Activated CD8-positive, alpha-beta memory T cell treated with anti-CD3 and anti-CD28 coated beads for 36 hours (primary cell): ENCODE data around the gene CDC25A. TPM values are rescaled to one million over a fixed set of nuclear protein-coding genes. Genes with fewer than 3 reads are reported as not detected.

Experiments
- CTCF ChIA-PET: fragments of 350-600 bp; sonication (Branson Sonifier 250); formaldehyde crosslinking; loops from one replicate; lab custom pipeline; 2021; ENCODE audit warnings: antibody characterized with exemption; lab: Charles Lee
- POLR2A ChIA-PET: fragments of 350-600 bp; sonication (Branson Sonifier 250); formaldehyde crosslinking; loops from one replicate; lab custom pipeline; 2021; ENCODE audit warnings: antibody characterized with exemption; lab: Charles Lee
- total RNA-seq, 2 experiments: library from RNA; stranded (reverse); gene quantifications; one replicate each; pipeline ENCODE4 v1.2.3, GENCODE V29; 2021

CDC25A gene
- total RNA-seq, 2 experiments from 2014 or later, result 58.2 to 61.0 TPM

- CTCF ChIA-PET, result interaction anchor here (0.7 kb wide), 1 partner anchor 158 kb away, joined by 4 read pairs; no protein-coding TSS in a partner anchor
- POLR2A ChIA-PET, result no interaction called here
Measured at GRCh38 chr3:48155122-48155521, 33.1 kb downstream of the CDC25A start.

GRCh38 chr3:48151807-48152427 is 36.3 kb downstream of the CDC25A start:
- ChIA-PET CTCF (interaction anchor here (0.7 to 1.8 kb wide), 9 partner anchors 9 to 1898 kb away, joined by 3 to 10 read pairs (median 3); no protein-coding TSS in a partner anchor), POLR2A (interaction anchor here (0.5 kb wide), 1 partner anchor 461 kb away, joined by 5 read pairs; no protein-coding TSS in a partner anchor)

GRCh38 chr3:48151058-48151806 is 37.0 kb downstream of the CDC25A start:
- ChIA-PET CTCF (interaction anchor here (0.6 to 1.8 kb wide), 8 partner anchors 9 to 326 kb away, joined by 3 to 10 read pairs (median 4); no protein-coding TSS in a partner anchor), POLR2A (no interaction called here)

GRCh38 chr3:48143992-48144391 is 44.2 kb downstream of the CDC25A start:
- ChIA-PET CTCF (no interaction called here), POLR2A (no interaction called here)

- ChIA-PET CTCF (no interaction called here), POLR2A (no interaction called here)
Measured at GRCh38 chr3:48143567-48143966, 44.6 kb downstream of the CDC25A start.

GRCh38 chr3:48142316-48142870 is 45.8 kb downstream of the CDC25A start:
- ChIA-PET POLR2A (no interaction called here), CTCF (interaction anchor here (0.5 to 1.0 kb wide), 3 partner anchors 9 to 244 kb away, joined by 3 read pairs; no protein-coding TSS in a partner anchor)

GRCh38 chr3:48141604-48142137 is 46.5 kb downstream of the CDC25A start:
- POLR2A ChIA-PET, result no interaction called here
- CTCF ChIA-PET, result interaction anchor here (0.6 to 1.0 kb wide), 3 partner anchors 10 to 243 kb away, joined by 3 read pairs; no protein-coding TSS in a partner anchor

- ChIA-PET POLR2A (no interaction called here), CTCF (interaction anchor here (0.6 kb wide), 1 partner anchor 139 kb away, joined by 3 read pairs; no protein-coding TSS in a partner anchor)
Measured at GRCh38 chr3:48140936-48141603, 47.1 kb downstream of the CDC25A start.

- CTCF ChIA-PET, result interaction anchor here (0.8 kb wide), 1 partner anchor 53 kb away, joined by 3 read pairs; no protein-coding TSS in a partner anchor
- POLR2A ChIA-PET, result no interaction called here
Measured at GRCh38 chr3:48140336-48140757, 47.9 kb downstream of the CDC25A start.

GRCh38 chr3:48137425-48137999 is 50.7 kb downstream of the CDC25A start:
- CTCF ChIA-PET, result no interaction called here
- POLR2A ChIA-PET, result interaction anchor here (0.5 kb wide), 1 partner anchor 908 kb away, joined by 3 read pairs; no protein-coding TSS in a partner anchor

- CTCF ChIA-PET, result no interaction called here
- POLR2A ChIA-PET, result no interaction called here
Measured at GRCh38 chr3:48135552-48136495, 52.4 kb downstream of the CDC25A start.

GRCh38 chr3:48130321-48130904 is 57.8 kb downstream of the CDC25A start:
- ChIA-PET POLR2A (no interaction called here), CTCF (interaction anchor here (0.6 kb wide), 1 partner anchor 62 kb away, joined by 5 read pairs; no protein-coding TSS in a partner anchor)

- POLR2A ChIA-PET, result no interaction called here
- CTCF ChIA-PET, result no interaction called here
Measured at GRCh38 chr3:48129921-48130320, 58.3 kb downstream of the CDC25A start.

- ChIA-PET POLR2A (no interaction called here), CTCF (no interaction called here)
Measured at GRCh38 chr3:48128774-48129173, 59.4 kb downstream of the CDC25A start.

GRCh38 chr3:48125886-48126622 is 62.2 kb downstream of the CDC25A start:
- POLR2A ChIA-PET, result interaction anchor here (0.5 kb wide), 1 partner anchor 1169 kb away, joined by 7 read pairs; no protein-coding TSS in a partner anchor
- CTCF ChIA-PET, result no interaction called here

- CTCF ChIA-PET, result no interaction called here
Measured at GRCh38 chr3:48125013-48125705, 63.1 kb downstream of the CDC25A start.

More at GRCh38 chr3:48125013-48125705, 63.1 kb downstream of the CDC25A start:
- POLR2A ChIA-PET, result interaction anchor here (0.5 kb wide), 1 partner anchor 1168 kb away, joined by 7 read pairs; no protein-coding TSS in a partner anchor
